Activated T-helper 1 cell treated with Interleukin-2 at 50 U/mL for 16 hours (primary cell): ENCODE results near the gene LRCH4.
A peak's percentile ranks its signal among the peaks of the same experiment; 100 is the strongest.
"Not testable (repeated sequence)": the region's sequence is repeated elsewhere in the genome, so short reads cannot be mapped to it uniquely, and the experiment has no call there.

ENCODE experiments used
- DNase-seq: peaks from one replicate; pipeline ENCODE4 v3.0.0-alpha.2; 2020; ENCODE audit warnings: low read depth

The LRCH4 gene

DNA sequence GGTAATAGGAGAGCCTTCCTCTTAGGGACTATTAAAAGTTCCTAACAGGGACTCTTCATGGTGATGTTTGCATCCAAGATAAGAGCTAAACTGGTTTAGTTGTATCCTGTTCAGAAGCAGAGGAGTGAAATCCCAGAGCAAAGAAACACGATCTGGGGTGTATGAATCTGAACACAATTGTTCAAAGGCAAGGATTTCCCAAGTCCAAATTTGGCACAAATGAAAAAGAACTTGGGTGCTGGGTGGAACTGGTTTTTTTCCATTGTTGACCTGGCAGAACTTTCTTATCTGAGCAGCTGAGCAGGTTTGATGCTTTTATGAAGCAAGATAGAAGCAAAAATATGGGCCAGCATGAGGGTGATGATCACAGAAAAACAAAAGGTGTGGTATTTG lies 41.0 kb downstream of the LRCH4 start:
- DNase-seq: no peak

DNA sequence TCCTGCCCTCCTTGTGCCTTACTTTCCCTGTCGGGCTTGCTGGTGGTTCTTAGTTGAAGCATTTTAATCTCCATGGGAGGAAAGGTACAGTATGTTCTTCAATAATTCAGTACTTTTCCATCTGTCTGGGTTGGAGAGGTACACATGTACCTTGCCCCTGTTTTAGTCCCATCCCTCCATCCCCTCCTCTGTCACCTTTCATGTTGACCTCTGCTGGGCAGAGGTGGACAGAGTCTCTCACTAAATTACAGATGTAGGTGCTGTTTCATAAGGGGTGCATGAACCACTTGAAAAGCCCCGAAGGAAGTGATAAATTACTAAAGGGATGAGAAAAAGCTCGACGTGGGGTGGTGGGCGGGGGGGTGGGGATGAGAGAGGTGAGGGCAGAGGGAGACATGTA lies 41.5 kb downstream of the LRCH4 start:
- no peak for DNase-seq

DNA sequence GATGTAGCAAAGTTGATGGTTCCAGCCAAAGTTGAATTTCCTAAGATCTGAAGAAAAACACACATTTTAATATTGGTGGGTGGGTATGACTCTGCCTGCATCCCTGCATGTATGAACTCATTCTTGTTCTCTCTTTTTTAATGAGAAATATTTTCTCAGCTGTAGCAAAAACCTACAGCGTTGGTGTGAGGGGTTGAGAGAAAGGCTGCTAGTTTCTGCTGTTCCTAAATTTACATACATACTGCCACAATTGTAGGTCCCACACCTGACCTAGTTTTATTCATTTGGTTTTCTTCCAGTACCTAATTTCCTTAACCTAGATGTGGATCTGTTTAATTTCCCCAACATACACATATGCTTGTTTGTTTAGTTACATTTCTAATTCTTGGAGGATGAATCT lies 42.3 kb downstream of the LRCH4 start:
- no peak for DNase-seq

DNA sequence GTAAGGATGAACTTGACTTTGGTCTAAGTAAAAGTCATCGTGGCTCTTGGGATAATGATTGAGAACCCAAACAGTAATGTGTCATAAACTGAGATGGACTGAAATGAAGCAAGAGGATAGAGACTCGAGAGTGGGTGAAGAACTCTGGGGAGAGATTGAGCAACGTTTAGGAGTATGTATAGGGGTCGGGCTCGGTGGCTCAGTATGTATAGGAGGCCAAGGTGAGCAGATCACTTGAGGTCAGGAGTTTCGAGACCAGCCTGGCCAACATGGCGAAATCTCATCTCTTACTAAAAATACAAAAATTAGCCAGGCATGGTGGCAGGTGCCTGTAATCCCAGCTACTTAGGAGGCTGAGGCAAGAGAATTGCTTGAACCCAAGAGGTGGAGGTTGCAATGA lies 44.6 kb downstream of the LRCH4 start:
- not testable (repeated sequence) for DNase-seq

DNA sequence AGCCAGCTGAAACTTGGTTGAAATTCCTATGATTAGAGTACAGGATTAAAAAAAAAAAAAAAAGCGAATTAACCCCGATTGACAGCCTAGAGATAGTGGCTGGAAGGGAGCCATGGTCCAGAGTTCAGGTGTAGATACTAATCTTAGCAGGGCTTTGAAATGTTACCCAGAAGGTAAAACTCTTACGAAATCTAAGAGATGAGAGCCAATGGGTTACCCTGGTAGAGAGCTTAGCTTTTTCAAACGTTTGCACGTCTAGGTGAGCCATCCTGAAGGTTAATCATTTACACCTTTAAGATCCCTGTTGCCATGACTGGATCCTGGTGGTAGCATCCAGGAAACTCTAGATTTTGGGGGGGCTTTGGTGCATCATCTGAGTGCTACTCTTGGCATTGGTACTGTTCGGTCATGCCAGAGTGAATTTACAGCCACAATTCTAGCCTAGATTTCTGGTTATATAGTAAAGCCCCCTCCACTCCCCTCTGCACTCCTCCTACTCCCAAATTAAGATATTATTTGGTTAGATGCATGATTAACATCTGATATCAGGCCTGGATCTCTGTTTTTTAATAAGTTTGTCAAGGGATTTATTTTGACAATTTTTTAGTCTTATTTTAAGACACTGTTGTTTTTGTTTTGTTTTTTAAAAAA lies 45.7 kb downstream of the LRCH4 start:
- DNase-seq: no peak

DNA sequence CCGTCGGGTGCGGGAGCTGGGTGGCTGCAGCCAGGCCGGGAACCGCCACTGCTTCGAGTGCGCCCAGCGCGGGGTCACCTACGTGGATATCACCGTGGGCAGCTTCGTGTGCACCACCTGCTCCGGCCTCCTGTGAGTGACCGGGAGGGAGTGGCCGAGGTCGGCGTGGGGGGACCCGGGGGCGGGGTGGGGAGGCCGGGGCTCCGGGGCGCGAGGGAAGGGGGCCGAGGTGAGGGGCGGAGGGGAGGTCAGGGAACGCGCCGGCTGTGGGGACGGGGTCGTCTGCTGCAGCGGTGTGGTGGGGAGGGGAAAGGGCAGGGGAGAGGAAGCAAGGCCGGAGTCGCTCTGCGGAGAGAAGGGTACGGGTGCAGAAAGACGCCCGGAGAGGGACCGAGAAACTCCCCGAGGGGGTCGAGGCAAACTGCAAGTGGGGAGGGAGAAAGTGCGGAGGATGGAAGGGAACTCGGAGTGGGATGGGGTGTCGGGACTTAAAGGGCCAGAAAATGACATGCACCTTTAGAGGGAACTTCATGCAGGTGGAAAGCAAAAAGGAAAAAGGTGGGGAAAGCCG lies 46.4 kb downstream of the LRCH4 start:
- DNase-seq: no peak

DNA sequence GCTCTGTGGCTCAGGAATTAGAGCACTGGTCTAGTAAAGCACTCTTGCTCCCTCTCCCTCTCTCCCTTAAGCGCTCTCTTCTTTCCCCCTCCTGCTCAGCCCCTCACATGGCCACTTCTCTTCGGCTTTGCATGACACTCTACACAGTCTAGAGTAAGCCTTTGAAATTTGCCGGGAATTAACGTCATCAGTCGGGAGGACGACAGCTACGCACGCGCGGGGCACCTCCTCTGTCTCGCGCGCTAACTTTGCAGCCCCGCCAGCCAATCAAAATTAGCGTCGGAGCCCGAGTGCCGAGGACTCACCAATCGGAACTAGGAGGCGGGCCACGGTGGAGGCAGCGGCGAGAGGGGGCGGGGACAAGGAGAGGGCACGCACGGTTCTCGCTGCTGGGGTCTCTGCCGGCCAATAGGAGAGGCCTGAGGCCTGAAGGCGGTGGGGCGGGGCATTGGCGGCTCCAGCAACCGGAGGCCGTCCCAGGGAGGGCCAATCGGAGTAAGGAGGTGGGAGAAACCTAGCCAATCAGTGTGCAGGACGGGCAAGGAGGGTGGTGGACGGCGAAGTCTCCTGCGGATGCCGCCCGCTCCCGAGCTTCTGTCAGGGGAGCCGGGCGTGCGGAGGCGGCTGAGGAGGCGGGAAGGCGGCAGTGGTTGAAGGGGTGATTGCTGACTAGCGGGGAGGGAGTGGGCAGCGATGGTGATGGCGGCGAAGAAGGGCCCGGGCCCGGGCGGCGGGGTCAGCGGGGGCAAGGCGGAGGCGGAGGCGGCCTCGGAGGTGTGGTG lies 47.1 kb downstream of the LRCH4 start, which contains the start of gene AGFG2:
Gene AGFG2 (plus strand): TSS at position 550 of the 782 bp plus-strand sequence. CDS start 144 bp downstream, at position 694.
- DNase-seq: peak; percentile 100

DNA sequence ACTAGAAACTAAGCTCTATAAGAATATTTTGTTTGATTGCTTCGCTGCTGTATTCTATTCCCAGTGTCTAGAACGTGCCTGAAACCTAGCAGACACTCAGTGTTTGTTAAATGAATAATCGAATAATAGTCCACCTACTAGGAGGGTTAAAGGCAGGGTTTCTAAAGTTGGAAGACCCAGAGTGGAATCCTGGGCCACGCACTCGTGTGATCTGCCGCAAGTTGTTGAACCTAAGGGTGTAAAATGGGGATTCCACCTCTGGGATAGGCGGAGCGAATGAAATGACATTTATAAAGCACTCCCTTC lies 47.6 kb downstream of the LRCH4 start:
- no peak for DNase-seq

DNA sequence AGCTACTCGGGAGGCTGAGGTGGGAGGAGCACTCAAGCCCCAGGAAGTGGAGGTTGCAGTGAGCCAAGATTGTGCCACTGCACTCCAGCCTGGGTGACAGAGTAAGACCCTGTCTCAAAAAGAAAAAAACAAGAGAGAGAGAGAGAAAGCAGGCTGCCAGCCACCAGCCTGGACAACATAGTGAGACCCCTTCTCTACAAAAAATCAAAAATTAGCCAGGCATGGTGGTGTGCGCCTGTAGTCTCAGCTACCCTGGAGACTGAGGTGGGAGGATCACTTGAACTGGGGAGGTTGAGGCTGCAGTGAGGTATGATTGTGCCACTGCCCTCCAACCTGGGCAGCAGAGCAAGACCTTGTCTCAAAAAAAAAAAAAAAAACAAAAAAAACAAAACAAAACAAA lies 49.2 kb downstream of the LRCH4 start:
- DNase-seq: not testable (repeated sequence)

DNA sequence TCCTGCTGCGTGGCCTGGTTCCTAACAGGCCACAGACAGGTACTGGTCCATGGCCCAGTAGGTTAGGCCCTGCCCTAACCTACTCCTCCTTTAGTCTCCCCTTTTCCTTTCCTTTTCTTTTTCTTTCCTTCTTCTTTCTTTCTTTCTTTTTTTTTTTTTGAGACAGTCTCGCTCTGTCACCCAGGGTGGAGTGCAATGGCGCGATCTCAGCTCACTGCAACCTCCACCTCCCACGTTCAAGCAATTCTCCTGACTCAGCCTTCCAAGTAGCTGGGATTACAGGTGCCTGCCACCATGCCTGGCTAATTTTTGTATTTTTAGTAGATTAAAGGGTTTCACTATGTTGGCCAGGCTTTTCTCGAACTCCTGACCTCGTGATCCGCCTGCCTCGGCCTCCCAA lies 49.9 kb downstream of the LRCH4 start:
- not testable (repeated sequence) for DNase-seq

DNA sequence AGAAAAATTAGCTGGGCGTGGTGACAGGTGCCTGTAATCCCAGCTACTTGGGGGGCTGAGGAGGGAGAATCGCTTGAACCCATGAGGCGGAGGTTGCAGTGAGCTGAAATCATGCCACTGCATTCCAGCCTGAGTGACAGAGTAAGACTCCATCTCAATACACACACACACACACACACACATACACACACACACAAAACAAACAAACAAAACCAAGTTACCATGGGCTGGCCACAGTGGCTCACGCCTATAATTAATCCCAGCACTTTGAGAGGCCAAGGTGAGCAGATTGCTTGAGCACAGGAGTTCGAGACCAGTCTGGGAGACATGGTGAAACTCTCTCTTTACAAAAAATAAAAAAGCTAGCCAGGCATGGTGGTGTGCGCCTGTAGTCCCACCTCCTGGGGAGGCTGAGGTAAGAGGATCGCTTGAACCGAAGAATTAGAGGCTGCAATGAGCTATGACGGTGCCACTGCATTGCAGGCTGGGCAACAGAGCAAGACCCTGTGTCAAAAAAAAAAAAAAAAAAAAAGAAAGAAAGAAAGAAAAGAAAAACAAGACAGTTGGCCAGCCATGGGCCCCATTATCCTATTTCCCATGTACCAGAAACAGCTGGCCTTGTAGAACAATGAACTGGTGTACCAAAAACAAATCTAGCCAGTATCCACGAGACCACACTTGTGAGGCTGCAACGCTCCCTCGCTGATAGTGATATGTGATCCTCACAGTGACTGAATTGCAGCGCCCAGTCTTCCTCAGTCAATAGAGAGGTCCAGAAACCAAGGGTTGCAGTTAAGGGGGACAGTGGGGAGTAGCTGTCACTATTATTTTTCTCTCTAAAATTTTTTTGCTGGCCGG lies 53.5 kb downstream of the LRCH4 start:
- DNase-seq: no peak

DNA sequence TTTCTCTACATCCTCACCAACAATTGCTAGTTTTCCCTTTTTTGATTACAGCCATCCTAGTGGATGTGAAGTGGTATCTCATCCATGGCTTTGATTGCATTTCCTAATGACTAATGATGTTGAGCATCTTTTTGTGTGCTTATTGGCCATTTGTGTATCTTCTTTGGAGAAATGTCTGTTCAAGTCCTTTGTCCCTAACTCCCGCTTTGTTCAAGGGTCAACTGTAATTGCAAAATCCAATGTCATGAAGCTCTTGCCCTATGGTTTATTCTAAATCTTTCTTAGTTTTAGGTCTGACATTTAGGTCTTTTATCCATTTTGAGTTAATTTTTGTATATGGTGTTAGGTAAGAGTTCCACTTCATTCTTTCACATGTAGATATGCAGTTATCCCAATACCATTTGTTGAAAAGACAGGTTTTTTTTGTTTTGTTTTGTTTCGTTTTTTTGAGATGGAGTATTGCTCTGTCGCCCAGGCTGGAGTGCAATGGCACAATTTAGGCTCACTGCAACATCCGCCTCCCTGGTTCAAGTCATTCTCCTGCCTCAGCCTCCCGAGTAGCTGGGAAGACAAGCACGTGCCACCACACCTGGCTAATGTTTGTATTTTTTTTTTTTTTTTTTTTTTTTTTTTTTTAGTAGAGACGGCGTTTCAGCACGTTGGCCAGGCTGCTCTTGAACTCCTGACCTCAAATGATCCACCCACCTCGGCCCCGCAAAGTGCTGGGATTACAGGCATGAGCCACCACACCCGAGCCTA lies 57.6 kb downstream of the LRCH4 start:
- not testable (repeated sequence) for DNase-seq
